GM12878 (cell line): ENCODE measurements around the gene RTEL1. TPM values are rescaled to one million over a fixed set of nuclear protein-coding genes. Genes with fewer than 3 reads are reported as not detected.

ENCODE experiments used
- BHLHE40 ChIP-seq, 2 experiments: fragments of 450-650 bp in 1 of 2; IDR thresholded peaks; 2 replicates each; pipeline ENCODE4 v1.6.1; 2011 to 2017; ENCODE audit warnings: low read depth in 2 of 2, borderline replicate concordance in 1 of 2, improper control_type of control experiment in 1 of 2, low read length in 1 of 2, mild to moderate bottlenecking in 1 of 2
- DPF2 ChIP-seq: fragments of 450-650 bp; IDR thresholded peaks from 2 replicates; pipeline ENCODE4 v1.6.1; 2017; ENCODE audit warnings: mild to moderate bottlenecking
- FOS ChIP-seq: IDR thresholded peaks from 3 replicates; pipeline ENCODE4 v1.6.1; 2011; ENCODE audit warnings: borderline replicate concordance; ENCODE audit not compliant: insufficient read length; ENCODE audit errors: extremely low read depth
- KAT2A ChIP-seq: conservative IDR thresholded peaks from 2 replicates; pipeline ENCODE4 v1.6.1; 2011; ENCODE audit warnings: low read depth, low read length; ENCODE audit not compliant: control insufficient read depth
- LARP7 ChIP-seq: fragments of 450-650 bp; IDR thresholded peaks from 2 replicates; pipeline ENCODE4 v1.6.1; 2017; ENCODE audit warnings: mild to moderate bottlenecking
- MXI1 ChIP-seq: fragments of 150-350 bp; IDR thresholded peaks from 2 replicates; pipeline ENCODE4 v1.6.1; 2011; ENCODE audit warnings: low read depth, mild to moderate bottlenecking, inconsistent platforms, low read length, improper control_type of control experiment
- NFIC ChIP-seq: IDR thresholded peaks from 2 replicates; pipeline ENCODE4 v1.6.1; 2012; ENCODE audit warnings: low read depth, mild to moderate bottlenecking, inconsistent platforms, low read length, moderate library complexity
- RCOR1 ChIP-seq: conservative IDR thresholded peaks from 2 replicates; pipeline ENCODE4 v1.6.1; 2012; ENCODE audit warnings: low read depth, low read length, improper control_type of control experiment
- SIN3A ChIP-seq: IDR thresholded peaks from 2 replicates; pipeline ENCODE4 v1.6.1; 2012; ENCODE audit warnings: low read depth, low read length, improper control_type of control experiment
- SMARCA5 ChIP-seq: fragments of 450-650 bp; IDR thresholded peaks from 2 replicates; pipeline ENCODE4 v1.6.1; 2017; ENCODE audit warnings: mild to moderate bottlenecking
- SRF ChIP-seq, 2 experiments: IDR thresholded peaks; 2 replicates each; pipeline ENCODE4 v1.6.1; 2011; ENCODE audit warnings: low read depth in 2 of 2, low read length in 2 of 2, mild to moderate bottlenecking in 1 of 2, moderate library complexity in 1 of 2
- SUZ12 ChIP-seq: fragments of 200-600 bp; sonication (generic); IDR thresholded peaks from one replicate; pipeline ENCODE4 v1.6.1; 2018; ENCODE audit warnings: antibody characterized with exemption, mild to moderate bottlenecking; ENCODE audit not compliant: unreplicated experiment
- YY1 ChIP-seq: IDR thresholded peaks from 2 replicates; pipeline ENCODE4 v1.6.1; 2011; ENCODE audit warnings: low read depth, mild to moderate bottlenecking, low read length
- polyA plus RNA-seq, 11 experiments: library from polyadenylated mRNA; depleted of rRNA in 4 of 11; unstranded in 6 of 11; stranded (reverse) in 5 of 11; fragments of >200 nt; fragmentation: Nextera tagmentation in 4 of 11; fragmentation: Illumina TruSeq in 1 of 11; extraction: Ambion mirVana in 4 of 11; extraction: Trizol in 1 of 11; gene quantifications; 1 replicate in 1 of 11; 2 replicates in 10 of 11; pipeline versions ENCODE4 v1.2.1 to v1.2.3, GENCODE V29; 2011 to 2016; ENCODE audit warnings: inconsistent platforms in 2 of 11, missing spikeins in 2 of 11, low read depth in 1 of 11
- total RNA-seq, 4 experiments: library from RNA; depleted of rRNA in 3 of 4; stranded (reverse); fragments of >200 nt in 3 of 4; fragmentation: Illumina TruSeq in 1 of 4; extraction: Trizol in 1 of 4; gene quantifications; 2 replicates each; pipeline versions ENCODE4 v1.2.1 to v1.2.3, GENCODE V29; 2013 to 2021

Gene RTEL1
- total and polyA plus RNA-seq, 10 of the 15 experiments (the other 5 are each of a cell fraction or from before 2014, with no cell fraction given), result 0.40 to 37.2 (median 15.6) TPM; not detected in 1

GRCh38 chr20:63653041-63653973 lies 4.8 kb upstream of the RTEL1 start, which contains the start of gene STMN3 (continued):
- TF ChIP-seq SRF (IDR thresholded peaks at IDR 0.05; ENCODE audit: low read depth in 2 of 2, low read length in 2 of 2), result no peak
- TF ChIP-seq SIN3A, result peak; percentile 78
- TF ChIP-seq FOS, result no peak
- 0 out of 4 replicates have a peak, but pooled peaks of 1 of the 2 experiments have one; percentile 37 for TF ChIP-seq BHLHE40 (IDR thresholded peaks at IDR 0.05; ENCODE audit: borderline replicate concordance in 1 of 2, low read depth in 2 of 2, low read length in 1 of 2)
- TF ChIP-seq RCOR1, result 0 out of 2 replicates have a peak, but pooled peaks have one; percentile 43
- 0 out of 2 replicates have a peak, but pooled peaks have one; percentile 18 for TF ChIP-seq DPF2
- no peak for TF ChIP-seq KAT2A
- 0 out of 2 replicates have a peak, but pooled peaks have one; percentile 31 for TF ChIP-seq YY1
- TF ChIP-seq MXI1, result peak; percentile 74
- peak; percentile 94 for TF ChIP-seq SUZ12
- no peak for TF ChIP-seq NFIC
- no peak for TF ChIP-seq SMARCA5
- peak; percentile 76; the same call in 1 of the 2 replicates for TF ChIP-seq LARP7
